Activated CD8-positive, alpha-beta memory T cell treated with anti-CD3 and anti-CD28 coated beads, Interleukin-2, amount 10 ng/mL, durations not matched to agents 7 days and 5 days (primary cell): ENCODE data around the gene NOVA2. TPM values are rescaled to one million over a fixed set of nuclear protein-coding genes. Genes with fewer than 3 reads are reported as not detected.

Experiments used
- ATAC-seq: fragments of 150-1000 bp; cut with Tn5 transposase; one replicate; pipeline ENCODE4 v1.10.0; 2021; ENCODE audit warnings: moderate library complexity
- CTCF ChIA-PET: fragments of 350-600 bp; sonication (Branson Sonifier 250); formaldehyde crosslinking; loops from one replicate; lab custom pipeline; 2021; ENCODE audit warnings: antibody characterized with exemption; lab: Charles Lee
- DNase-seq: peaks from one replicate; pipeline ENCODE4 v3.0.0-alpha.2; 2020
- H3K27ac Mint-ChIP-seq: one replicate; pipeline ENCODE4 v1.8.0; 2021; ENCODE audit warnings: mild to moderate bottlenecking, mixed read lengths
- H3K27me3 Mint-ChIP-seq: one replicate; pipeline ENCODE4 v1.8.0; 2021; ENCODE audit warnings: mixed read lengths
- H3K36me3 Mint-ChIP-seq: one replicate; pipeline ENCODE4 v1.8.0; 2021; ENCODE audit warnings: mild to moderate bottlenecking, mixed read lengths
- H3K4me1 Mint-ChIP-seq: one replicate; pipeline ENCODE4 v1.8.0; 2021; ENCODE audit warnings: mixed read lengths
- H3K4me3 Mint-ChIP-seq: one replicate; pipeline ENCODE4 v1.8.0; 2021; ENCODE audit warnings: mild to moderate bottlenecking, moderate library complexity, mixed read lengths
- H3K9me3 Mint-ChIP-seq: one replicate; pipeline ENCODE4 v1.8.0; 2022; ENCODE audit warnings: low read depth, mixed read lengths
- total RNA-seq, 2 experiments: library from RNA; stranded (reverse); gene quantifications; one replicate each; pipeline ENCODE4 v1.2.3, GENCODE V29; 2021

Gene NOVA2
- total RNA-seq, 2 experiments from 2014 or later, result 0.02 to 0.18 TPM

DNA sequence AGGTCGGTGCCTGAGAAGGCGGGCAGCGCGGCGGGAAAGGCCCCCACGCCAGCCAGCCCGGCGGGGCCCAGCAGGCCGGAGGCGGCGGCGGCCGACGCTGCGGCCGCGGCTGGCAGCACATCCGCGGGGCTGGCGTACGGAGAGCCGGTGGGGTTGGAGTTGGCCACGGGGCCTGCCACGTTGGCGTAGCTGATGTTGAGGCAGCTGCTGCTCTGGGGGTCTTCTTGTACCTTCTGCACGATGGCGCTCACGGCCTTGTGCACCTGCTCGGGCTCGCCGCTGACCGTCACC is 33.2 kb downstream of the NOVA2 start:
- Mint-ChIP-seq H3K9me3 (no peaks in the 10 kb centered on the region), H3K4me3 (no peak overlapping the region), H3K4me1 (peaks cover 16% of the 10 kb centered on the region), H3K36me3 (peaks cover 3% of the 10 kb centered on the region), H3K27ac (no peak overlapping the region), H3K27me3 (peaks cover 44% of the 10 kb centered on the region)
- DNase-seq (no peak), ATAC-seq (no peak)
- CTCF ChIA-PET, result no interaction called here

DNA sequence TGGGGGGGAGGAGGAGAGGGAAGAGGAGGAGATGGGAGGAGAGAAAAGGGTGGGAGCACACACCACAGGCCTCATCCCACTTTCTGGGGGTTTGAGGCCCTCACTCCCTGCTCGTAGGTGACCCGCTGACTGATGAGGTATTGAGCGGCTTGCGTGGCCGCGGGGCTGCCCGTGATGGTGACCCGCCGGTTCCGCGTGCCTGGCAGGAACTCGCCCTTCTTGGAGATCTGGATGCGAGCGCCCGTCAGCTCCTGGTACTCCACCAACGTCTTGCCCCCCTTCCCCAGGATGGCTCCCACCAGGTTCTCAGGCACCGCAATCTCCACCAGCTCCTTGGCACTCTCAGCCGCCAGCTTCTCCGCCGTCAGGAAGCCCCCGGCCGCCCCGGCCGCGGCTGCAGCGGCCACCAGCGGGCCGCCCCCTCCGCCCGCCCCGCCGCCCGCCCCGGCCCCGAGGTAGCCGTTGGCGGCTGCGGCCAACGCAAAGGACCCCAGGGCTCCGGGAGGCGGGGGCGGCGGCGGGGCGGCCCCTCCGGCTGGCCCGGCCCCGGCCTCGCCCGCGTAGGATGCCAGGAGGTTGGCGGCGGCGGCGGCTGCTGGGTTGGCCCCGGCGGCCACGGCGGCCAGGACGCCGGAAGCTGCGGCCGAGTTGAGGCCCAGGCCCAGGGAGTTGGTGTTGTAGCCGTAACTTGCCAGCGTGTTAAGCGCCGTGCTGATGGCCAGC is 33.7 kb downstream of the NOVA2 start:
- Mint-ChIP-seq H3K27me3 (peaks cover 48% of the 10 kb centered on the region), H3K4me3 (no peak overlapping the region), H3K27ac (no peak overlapping the region), H3K36me3 (peaks cover 3% of the 10 kb centered on the region), H3K4me1 (peaks cover 16% of the 10 kb centered on the region), H3K9me3 (no peaks in the 10 kb centered on the region)
- CTCF ChIA-PET, result interaction anchor here (1.1 kb wide), 1 partner anchor 10 kb away, joined by 4 read pairs; no protein-coding TSS in a partner anchor
- no peak for ATAC-seq
- no peak for DNase-seq

DNA sequence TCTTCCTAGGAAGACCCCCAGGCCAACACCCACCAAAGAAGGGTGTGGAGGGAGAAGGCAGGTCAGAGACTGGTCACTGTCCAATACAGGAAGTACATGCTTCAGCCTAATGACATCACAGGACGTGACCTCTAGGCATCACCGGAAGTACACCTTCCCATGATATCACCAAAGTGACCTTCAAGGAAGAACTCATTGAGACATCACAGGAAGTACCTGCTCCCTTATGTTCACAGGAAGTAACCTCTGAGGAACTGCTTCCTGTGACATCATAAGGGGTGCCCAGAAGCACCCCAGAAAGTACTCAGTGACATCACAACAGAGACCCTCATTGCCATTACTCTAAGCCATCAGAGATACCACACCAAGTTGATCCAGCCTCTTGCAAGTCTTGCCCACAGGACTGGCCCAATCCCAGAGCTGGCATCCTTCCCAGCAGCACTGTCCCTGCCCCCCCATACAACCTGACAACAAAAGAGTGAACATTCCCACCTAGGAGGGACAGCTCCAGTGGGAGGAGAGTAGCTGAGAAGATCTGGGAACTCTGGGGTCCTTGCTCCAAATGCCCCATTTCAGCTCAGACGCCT is 34.8 kb downstream of the NOVA2 start:
- no peak overlapping the region for H3K4me3 Mint-ChIP-seq
- H3K9me3 Mint-ChIP-seq, result no peaks in the 10 kb centered on the region
- H3K4me1 Mint-ChIP-seq, result peaks cover 12% of the 10 kb centered on the region
- H3K27me3 Mint-ChIP-seq, result peaks cover 41% of the 10 kb centered on the region
- CTCF ChIA-PET, result interaction anchor here (1.1 kb wide), 1 partner anchor 8 kb away, joined by 4 read pairs; no protein-coding TSS in a partner anchor
- H3K27ac Mint-ChIP-seq, result no peak overlapping the region
- peaks cover 3% of the 10 kb centered on the region for H3K36me3 Mint-ChIP-seq
- ATAC-seq (no peak), DNase-seq (no peak)

DNA sequence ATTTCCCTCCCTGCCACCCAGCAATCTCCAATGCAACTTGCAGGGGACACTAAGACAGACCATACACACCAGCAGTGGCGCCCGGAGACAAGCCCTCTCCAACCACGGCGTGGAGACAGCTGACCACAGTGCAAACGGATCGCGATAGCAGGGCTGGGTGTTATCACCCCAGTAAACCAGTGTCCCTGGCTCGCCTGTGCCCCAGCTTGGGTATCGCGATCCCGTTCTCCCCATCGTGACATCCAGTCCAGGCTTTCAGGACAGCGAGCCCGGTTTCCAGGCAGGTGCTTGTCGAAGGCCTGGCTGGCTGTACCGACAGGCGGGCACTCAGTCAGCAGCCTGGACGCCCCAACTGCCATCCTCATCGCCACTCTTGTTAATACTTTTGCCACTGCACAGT is 38.4 kb downstream of the NOVA2 start:
- Mint-ChIP-seq H3K4me1 (peaks cover 11% of the 10 kb centered on the region), H3K4me3 (no peak overlapping the region), H3K9me3 (no peaks in the 10 kb centered on the region), H3K36me3 (peaks cover 3% of the 10 kb centered on the region), H3K27ac (no peak overlapping the region), H3K27me3 (peaks cover 53% of the 10 kb centered on the region)
- CTCF ChIA-PET, result no interaction called here
- ATAC-seq (no peak), DNase-seq (no peak)

DNA sequence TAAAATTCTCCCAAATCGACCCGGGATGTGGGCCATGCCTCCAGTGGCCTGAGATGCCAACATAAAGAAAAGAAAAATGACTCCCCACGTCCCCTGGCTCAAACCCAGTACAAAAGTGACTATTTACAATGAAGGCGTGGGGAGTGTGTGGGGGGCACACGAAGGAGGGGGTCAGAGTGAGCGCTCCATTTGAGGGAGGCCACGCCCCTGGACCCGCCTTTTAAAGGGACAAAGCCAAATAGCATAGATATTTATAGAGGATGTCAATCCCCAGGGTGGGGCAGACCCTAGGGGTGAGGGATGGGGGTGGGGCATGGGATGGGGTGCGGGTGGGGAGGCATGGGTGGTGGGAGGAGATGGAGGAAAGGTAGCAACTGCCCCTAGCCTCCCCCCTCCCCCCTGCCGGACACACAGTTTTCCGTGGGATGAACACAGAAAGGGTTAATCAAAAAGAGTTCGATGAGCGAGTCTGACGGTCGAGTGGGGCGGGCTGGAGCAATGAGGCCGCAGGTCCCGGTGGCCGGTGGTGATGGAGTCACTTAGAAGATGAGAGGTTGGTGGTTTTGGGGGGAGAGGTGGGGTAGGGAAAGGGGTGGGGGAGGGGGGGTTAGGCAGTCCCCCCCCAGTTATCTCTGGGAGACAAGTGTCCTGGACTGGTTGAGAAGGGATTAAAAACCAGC is 39.0 kb downstream of the NOVA2 start:
- Mint-ChIP-seq H3K27ac (no peak overlapping the region), H3K36me3 (peaks cover 3% of the 10 kb centered on the region), H3K9me3 (no peaks in the 10 kb centered on the region), H3K4me1 (peaks cover 9% of the 10 kb centered on the region), H3K27me3 (peaks cover 56% of the 10 kb centered on the region), H3K4me3 (no peak overlapping the region)
- CTCF ChIA-PET, result no interaction called here
- ATAC-seq (no peak), DNase-seq (no peak)

DNA sequence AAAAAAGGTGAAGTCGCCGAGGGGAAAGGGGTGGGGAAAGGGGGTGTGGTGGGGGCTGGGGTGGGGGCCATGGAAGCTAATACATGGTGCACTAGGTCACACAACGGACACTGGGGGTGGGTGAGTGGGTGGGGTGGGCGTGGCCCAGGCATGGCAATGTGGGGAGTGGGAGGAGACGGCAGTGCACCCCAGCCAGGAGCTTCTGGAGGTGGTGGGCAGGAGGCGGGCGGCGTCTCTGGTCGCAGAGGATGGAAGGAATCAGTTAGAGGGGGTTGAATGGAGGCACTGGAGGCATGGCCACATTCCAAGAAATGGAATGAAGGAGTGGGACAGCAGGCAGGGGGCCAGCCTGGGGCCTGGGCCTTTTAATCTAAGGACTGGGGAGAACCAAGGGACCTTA is 39.9 kb downstream of the NOVA2 start:
- Mint-ChIP-seq H3K4me3 (no peak overlapping the region), H3K27me3 (peaks cover 60% of the 10 kb centered on the region), H3K9me3 (no peaks in the 10 kb centered on the region), H3K4me1 (peaks cover 7% of the 10 kb centered on the region), H3K27ac (no peak overlapping the region), H3K36me3 (peaks cover under 1% of the 10 kb centered on the region)
- ATAC-seq, result no peak
- CTCF ChIA-PET, result interaction anchor here (1.0 kb wide), 1 partner anchor 94 kb away, joined by 3 read pairs; no protein-coding TSS in a partner anchor
- no peak for DNase-seq

DNA sequence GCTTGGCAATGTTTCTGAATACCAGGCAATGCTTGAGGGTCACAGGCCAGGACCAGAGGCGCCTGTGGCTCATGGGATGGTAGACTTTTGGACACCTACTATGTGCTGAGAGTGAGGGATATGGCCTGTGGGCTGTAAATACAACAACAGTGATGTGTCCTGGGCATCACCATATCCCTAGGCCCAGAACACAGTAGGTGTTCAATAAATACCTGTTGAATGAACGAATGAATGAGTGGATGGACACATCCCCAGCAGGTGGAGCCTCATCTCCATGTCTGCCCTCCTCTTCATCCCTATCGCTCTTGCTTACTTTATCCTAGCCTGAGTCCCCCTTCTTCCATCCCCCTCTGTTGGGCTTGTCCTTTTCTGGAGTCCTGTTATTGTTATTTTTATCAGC is 42.6 kb downstream of the NOVA2 start:
- H3K27ac Mint-ChIP-seq, result no peak overlapping the region
- CTCF ChIA-PET, result interaction anchor here (1.1 to 1.3 kb wide), 2 partner anchors 8 to 46 kb away, joined by 3 to 4 read pairs; partner anchors contain the start of gene IRF2BP1

DNA sequence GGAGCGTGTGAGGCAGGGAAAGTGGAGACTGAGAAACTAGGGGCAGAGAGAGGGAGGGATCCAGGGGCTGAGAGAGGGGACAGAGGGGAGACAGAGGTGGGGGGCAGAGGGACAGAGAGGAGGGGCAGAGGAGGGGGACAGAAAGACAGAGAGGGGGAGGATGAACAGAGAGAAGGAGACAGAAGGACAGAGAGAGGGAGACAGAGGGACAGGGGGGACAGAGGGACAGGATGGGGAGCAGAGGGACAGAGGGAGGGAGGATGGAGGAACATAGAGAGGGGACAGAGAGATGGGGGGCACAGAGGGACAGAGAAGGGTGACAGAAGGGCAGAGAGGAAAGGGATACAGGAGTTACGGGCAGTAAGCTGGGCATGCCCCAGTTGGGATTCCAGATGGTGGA is 44.4 kb downstream of the NOVA2 start:
- Mint-ChIP-seq H3K36me3 (no peaks in the 10 kb centered on the region), H3K4me1 (peaks cover 15% of the 10 kb centered on the region), H3K27me3 (peaks cover 39% of the 10 kb centered on the region), H3K9me3 (no peaks in the 10 kb centered on the region), H3K27ac (no peak overlapping the region), H3K4me3 (no peak overlapping the region)
- no peak for ATAC-seq
- no peak for DNase-seq
- CTCF ChIA-PET, result no interaction called here

More for the DNA sequence above, 42.6 kb downstream of the NOVA2 start:
- DNase-seq (no peak), ATAC-seq (no peak)
- Mint-ChIP-seq H3K36me3 (no peaks in the 10 kb centered on the region), H3K4me3 (no peak overlapping the region), H3K4me1 (peaks cover 15% of the 10 kb centered on the region), H3K27me3 (peaks cover 50% of the 10 kb centered on the region), H3K9me3 (no peaks in the 10 kb centered on the region)

DNA sequence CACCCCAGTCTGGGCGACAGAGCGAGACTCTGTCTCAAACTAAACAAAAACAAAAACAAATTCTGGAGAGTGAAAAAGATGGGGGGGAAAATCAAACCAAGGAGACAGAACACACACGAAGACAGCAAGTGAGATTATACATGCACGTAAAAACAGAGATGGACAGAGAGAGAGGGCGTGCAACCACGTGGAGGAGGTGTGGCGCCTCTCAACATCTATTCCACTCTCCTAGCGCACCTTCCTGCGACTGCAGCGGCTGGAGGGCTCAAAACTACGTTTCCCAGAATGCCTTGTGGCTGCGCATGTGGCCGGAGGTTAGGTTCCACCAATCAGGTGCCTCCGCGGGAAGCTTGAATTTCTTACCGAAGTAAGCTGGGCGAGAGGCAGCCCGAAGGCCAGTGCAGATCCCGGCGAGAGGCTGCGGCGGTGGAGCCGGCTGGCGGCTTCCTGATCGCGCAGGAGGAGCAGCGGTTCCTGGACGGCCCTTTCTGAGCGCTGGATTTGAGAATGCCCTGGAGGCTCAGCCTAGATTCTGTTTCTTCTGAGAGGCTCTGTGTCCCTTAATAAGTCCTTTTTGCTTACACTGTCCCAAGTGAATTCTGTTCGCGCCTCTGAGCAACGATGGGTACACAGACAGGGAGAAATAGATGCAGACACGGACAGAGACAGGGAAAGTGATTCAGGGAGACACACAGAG is 46.0 kb downstream of the NOVA2 start:
- H3K27ac Mint-ChIP-seq, result peak overlapping the region; percentile 47
- ATAC-seq (peak; percentile 99), DNase-seq (peak; percentile 96)
- CTCF ChIA-PET, result interaction anchor here (0.6 to 2.0 kb wide), 5 partner anchors 10 to 111 kb away, joined by 3 to 6 read pairs (median 4); no protein-coding TSS in a partner anchor
- peaks cover 37% of the 10 kb centered on the region for H3K27me3 Mint-ChIP-seq
- peaks cover 15% of the 10 kb centered on the region for H3K4me1 Mint-ChIP-seq
- H3K36me3 Mint-ChIP-seq, result no peaks in the 10 kb centered on the region
- H3K9me3 Mint-ChIP-seq, result no peaks in the 10 kb centered on the region
- peak overlapping the region; percentile 57 for H3K4me3 Mint-ChIP-seq

DNA sequence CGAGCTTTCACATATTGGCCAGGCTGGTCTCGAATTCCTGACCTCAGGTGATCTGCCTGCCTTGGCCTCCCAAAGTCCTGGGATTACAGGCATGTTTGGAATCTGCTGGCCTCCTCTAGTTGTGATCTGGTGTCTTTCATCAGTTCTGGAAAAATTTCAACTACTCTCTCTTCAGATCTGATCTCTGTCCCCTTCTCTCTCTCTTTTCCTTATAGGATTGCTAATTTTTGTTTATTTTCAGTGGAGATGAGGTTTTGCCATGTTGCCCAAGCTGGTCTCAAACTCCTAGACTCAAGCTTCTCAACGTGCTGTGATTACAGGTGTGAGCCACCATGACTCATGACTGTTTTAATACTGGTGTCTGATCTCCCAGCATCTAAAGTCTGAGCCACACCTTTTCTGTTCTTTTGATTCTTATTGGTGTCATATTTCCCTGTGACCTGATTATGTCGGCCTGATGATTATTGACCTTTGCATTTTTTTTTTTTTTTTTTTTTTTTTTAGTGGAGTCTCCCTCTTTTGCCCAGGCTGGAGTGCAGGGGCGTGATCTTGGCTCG is 48.7 kb downstream of the NOVA2 start:
- peaks cover 13% of the 10 kb centered on the region for H3K27me3 Mint-ChIP-seq
- ATAC-seq (no peak), DNase-seq (no peak)
- no peaks in the 10 kb centered on the region for H3K9me3 Mint-ChIP-seq
- H3K4me1 Mint-ChIP-seq, result peaks cover 28% of the 10 kb centered on the region
- no peak overlapping the region for H3K27ac Mint-ChIP-seq
- CTCF ChIA-PET, result interaction anchor here (0.7 kb wide), 1 partner anchor 24 kb away, joined by 4 read pairs; no protein-coding TSS in a partner anchor
- H3K4me3 Mint-ChIP-seq, result no peak overlapping the region
- no peaks in the 10 kb centered on the region for H3K36me3 Mint-ChIP-seq

DNA sequence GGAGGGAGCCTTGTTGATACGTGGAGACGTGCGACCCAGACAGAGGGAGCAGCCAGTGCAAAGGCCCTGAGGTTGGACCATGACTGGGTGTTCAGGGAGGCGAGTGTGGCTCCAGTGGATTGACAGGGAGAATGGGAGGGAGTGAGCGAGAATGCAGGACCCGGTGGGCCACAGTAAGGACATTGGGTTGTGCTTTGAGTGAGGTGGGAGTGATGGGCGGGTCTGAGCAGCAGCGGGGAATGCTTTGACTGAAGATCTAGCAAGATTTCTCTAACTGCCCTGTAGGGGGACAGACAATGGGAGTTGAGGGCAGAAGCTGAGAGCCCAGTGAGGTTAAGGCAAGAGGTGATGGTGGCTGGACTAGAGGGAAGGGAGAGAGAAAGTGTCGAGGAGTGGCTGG is 51.4 kb downstream of the NOVA2 start:
- CTCF ChIA-PET, result no interaction called here
- no peak for ATAC-seq
- H3K9me3 Mint-ChIP-seq, result no peaks in the 10 kb centered on the region
- DNase-seq, result no peak
- no peaks in the 10 kb centered on the region for H3K36me3 Mint-ChIP-seq
- peak overlapping the region; percentile 2 for H3K27ac Mint-ChIP-seq
- peaks cover 42% of the 10 kb centered on the region for H3K4me1 Mint-ChIP-seq
- H3K4me3 Mint-ChIP-seq, result no peak overlapping the region
- H3K27me3 Mint-ChIP-seq, result peaks cover 2% of the 10 kb centered on the region

DNA sequence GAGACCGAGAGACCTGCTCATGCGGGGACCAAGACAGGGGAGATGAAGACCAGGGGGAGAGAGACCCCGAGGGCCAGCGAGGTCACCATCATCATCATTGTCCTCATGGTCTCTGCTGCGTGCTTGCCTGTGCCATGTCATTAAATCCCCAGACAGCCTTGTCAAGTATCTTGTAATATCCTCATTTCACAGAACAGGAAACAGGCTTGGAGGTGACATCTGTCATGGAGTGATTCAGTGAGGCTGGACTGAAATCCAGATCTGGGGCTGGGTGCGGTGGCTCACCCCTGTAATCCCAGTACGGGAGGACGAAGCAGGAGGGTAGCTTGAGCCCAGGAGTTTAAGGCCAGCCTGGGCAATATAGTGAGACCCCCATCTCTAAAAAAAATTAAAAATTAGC is 53.2 kb downstream of the NOVA2 start:
- Mint-ChIP-seq H3K27me3 (peaks cover 7% of the 10 kb centered on the region), H3K4me1 (peaks cover 49% of the 10 kb centered on the region), H3K36me3 (no peaks in the 10 kb centered on the region), H3K4me3 (no peak overlapping the region), H3K9me3 (no peaks in the 10 kb centered on the region), H3K27ac (peak overlapping the region; percentile 54)
- DNase-seq (no peak), ATAC-seq (no peak)
- CTCF ChIA-PET, result interaction anchor here (1.0 to 2.1 kb wide), 4 partner anchors 18 to 108 kb away, joined by 3 to 7 read pairs (median 4); partner anchors contain the start of gene MYPOP

DNA sequence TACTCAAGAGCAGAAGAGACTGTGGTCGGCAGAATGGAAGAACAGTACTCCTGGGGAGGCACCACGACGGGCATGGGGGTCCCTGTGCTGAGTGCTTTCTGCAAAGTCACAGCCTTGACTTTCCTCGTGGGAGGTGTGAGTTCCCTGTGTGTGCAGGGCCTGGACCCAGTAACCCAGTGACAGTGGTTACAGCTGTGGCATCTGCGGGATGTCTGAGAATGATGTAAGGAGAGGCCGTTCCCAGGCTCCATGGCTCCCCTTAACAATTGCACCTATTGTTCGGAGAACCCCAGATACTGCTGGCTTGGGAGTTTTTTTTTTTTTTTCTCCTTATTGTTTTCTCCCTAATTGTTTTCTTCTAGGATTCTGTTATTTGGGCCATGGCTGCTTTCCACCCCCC is 54.0 kb downstream of the NOVA2 start:
- H3K27ac Mint-ChIP-seq, result peak overlapping the region; percentile 28
- no peaks in the 10 kb centered on the region for H3K9me3 Mint-ChIP-seq
- no peaks in the 10 kb centered on the region for H3K36me3 Mint-ChIP-seq
- DNase-seq (peak; percentile 50), ATAC-seq (no peak)
- H3K27me3 Mint-ChIP-seq, result peaks cover 9% of the 10 kb centered on the region
- peaks cover 49% of the 10 kb centered on the region for H3K4me1 Mint-ChIP-seq
- no peak overlapping the region for H3K4me3 Mint-ChIP-seq
- CTCF ChIA-PET, result interaction anchor here (0.8 to 2.1 kb wide), 7 partner anchors 17 to 109 kb away, joined by 3 to 7 read pairs (median 3); partner anchors contain the start of gene MYPOP
